SU-DHL-6 (cell line): ENCODE data around the gene GABRA5.

Experiments used
- EZH2phosphoT487 ChIP-seq: fragments of 200-600 bp; sonication (generic), shearing (Covaris generic); conservative IDR thresholded peaks from 2 replicates; pipeline ENCODE4 v1.6.1; 2018; ENCODE audit warnings: mild to moderate bottlenecking, antibody characterized with exemption, low read length, moderate library complexity, mixed read lengths
- TF ChIP-seq, protein P1 (sequence below): fragments of 200-600 bp; sonication (generic); IDR thresholded peaks from one replicate; pipeline ENCODE4 v1.5.1; 2017; ENCODE audit warnings: antibody characterized with exemption, mild to moderate bottlenecking, low read length, moderate library complexity; ENCODE audit not compliant: insufficient read depth, poor library complexity, severe bottlenecking

DNA sequence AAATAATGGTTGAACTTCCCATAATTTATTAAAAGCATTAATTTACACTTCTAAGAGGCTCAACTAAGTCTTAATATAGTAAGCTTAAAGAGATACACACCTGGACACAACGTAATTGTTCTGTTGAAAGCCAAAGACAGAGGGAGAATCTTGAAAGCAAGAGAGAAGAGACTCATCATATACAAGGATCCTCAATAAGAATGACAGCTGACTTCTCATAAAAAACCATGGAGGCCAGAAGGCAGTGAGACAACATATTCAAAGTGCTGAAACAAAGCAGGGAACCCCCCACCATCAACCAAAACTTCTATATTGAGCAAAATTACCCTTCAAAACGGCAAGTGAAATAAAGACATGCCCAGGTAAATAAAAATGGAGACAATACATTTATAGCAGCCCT is 87.5 kb downstream of the GABRA5 start:
- TF ChIP-seq, protein P1, sequence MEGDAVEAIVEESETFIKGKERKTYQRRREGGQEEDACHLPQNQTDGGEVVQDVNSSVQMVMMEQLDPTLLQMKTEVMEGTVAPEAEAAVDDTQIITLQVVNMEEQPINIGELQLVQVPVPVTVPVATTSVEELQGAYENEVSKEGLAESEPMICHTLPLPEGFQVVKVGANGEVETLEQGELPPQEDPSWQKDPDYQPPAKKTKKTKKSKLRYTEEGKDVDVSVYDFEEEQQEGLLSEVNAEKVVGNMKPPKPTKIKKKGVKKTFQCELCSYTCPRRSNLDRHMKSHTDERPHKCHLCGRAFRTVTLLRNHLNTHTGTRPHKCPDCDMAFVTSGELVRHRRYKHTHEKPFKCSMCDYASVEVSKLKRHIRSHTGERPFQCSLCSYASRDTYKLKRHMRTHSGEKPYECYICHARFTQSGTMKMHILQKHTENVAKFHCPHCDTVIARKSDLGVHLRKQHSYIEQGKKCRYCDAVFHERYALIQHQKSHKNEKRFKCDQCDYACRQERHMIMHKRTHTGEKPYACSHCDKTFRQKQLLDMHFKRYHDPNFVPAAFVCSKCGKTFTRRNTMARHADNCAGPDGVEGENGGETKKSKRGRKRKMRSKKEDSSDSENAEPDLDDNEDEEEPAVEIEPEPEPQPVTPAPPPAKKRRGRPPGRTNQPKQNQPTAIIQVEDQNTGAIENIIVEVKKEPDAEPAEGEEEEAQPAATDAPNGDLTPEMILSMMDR, result no peak
- no peak for TF ChIP-seq EZH2phosphoT487
